Activated CD8-positive, alpha-beta T cell treated with anti-CD3 and anti-CD28 coated beads for 36 hours (primary cell): Measurements from ENCODE around the gene ABCG1. TPM values are rescaled to one million over a fixed set of nuclear protein-coding genes. Genes with fewer than 3 reads are reported as not detected.

Experiments
- ATAC-seq: fragments of 200-7000 bp; cut with Tn5 transposase; one replicate; pipeline ENCODE4 v1.10.0; 2021; ENCODE audit warnings: mild to moderate bottlenecking, moderate library complexity
- CTCF ChIA-PET: fragments of 350-600 bp; sonication (Branson Sonifier 250); formaldehyde crosslinking; loops from one replicate; lab custom pipeline; 2021; ENCODE audit warnings: antibody characterized with exemption; lab: Charles Lee
- POLR2A ChIA-PET: fragments of 350-600 bp; sonication (Branson Sonifier 250); formaldehyde crosslinking; loops from one replicate; lab custom pipeline; 2021; ENCODE audit warnings: antibody characterized with exemption; lab: Charles Lee
- DNase-seq: peaks from one replicate; pipeline ENCODE4 v3.0.0-alpha.2; 2020
- H3K27ac Mint-ChIP-seq: one replicate; pipeline ENCODE4 v1.8.0; 2021; ENCODE audit warnings: mild to moderate bottlenecking, mixed read lengths
- H3K27me3 Mint-ChIP-seq: one replicate; pipeline ENCODE4 v1.8.0; 2021; ENCODE audit warnings: mixed read lengths
- H3K36me3 Mint-ChIP-seq: one replicate; pipeline ENCODE4 v1.8.0; 2021; ENCODE audit warnings: low read depth, mixed read lengths
- H3K4me1 Mint-ChIP-seq: one replicate; pipeline ENCODE4 v1.8.0; 2021; ENCODE audit warnings: low read depth, mixed read lengths
- H3K4me3 Mint-ChIP-seq: one replicate; pipeline ENCODE4 v1.8.0; 2021; ENCODE audit warnings: mild to moderate bottlenecking, moderate library complexity, mixed read lengths
- H3K9me3 Mint-ChIP-seq: one replicate; pipeline ENCODE4 v1.8.0; 2021; ENCODE audit warnings: mixed read lengths
- CTCF ChIP-seq: fragments of 200-600 bp; IDR thresholded peaks from one replicate; pipeline ENCODE4 v1.8.0; 2022; ENCODE audit warnings: antibody characterized with exemption, mild to moderate bottlenecking
- intact Hi-C: fragments of 100-400 bp; cut with micrococcal nuclease; formaldehyde crosslinking; loops from one replicate; pipeline ENCODE4 v1.10.0; 2022
- total RNA-seq, 2 experiments: library from RNA; stranded (reverse); gene quantifications; one replicate each; pipeline ENCODE4 v1.2.3, GENCODE V29; 2021

The ABCG1 gene
- total RNA-seq, 2 experiments from 2014 or later = 12.1 to 12.7 TPM

GRCh38 chr21:42287193-42288083 is 68.5 kb downstream of the ABCG1 start:
- Mint-ChIP-seq H3K4me1 (peaks cover 8% of the 10 kb centered on the region), H3K36me3 (peaks cover 4% of the 10 kb centered on the region), H3K9me3 (no peaks in the 10 kb centered on the region), H3K27me3 (no peaks in the 10 kb centered on the region), H3K4me3 (no peak overlapping the region), H3K27ac (no peak overlapping the region)
- intact Hi-C loops = no loop called here
- DNase-seq (no peak), ATAC-seq (no peak)
- ChIA-PET POLR2A (no interaction called here), CTCF (interaction anchor here (0.7 kb wide), 1 partner anchor 142 kb away, joined by 3 read pairs; no protein-coding TSS in a partner anchor)
- no peak for TF ChIP-seq CTCF

- CTCF ChIA-PET = interaction anchor here (0.9 kb wide), 1 partner anchor 30 kb away, joined by 3 read pairs; no protein-coding TSS in a partner anchor
- peaks cover 4% of the 10 kb centered on the region for H3K36me3 Mint-ChIP-seq
Measured at GRCh38 chr21:42288962-42289361, 70.0 kb downstream of the ABCG1 start.

GRCh38 chr21:42289926-42290325 is 71.0 kb downstream of the ABCG1 start:
- no peak overlapping the region for H3K27ac Mint-ChIP-seq
- intact Hi-C loops = no loop called here
- POLR2A ChIA-PET = no interaction called here
- no peak for TF ChIP-seq CTCF
- H3K4me1 Mint-ChIP-seq = peaks cover 8% of the 10 kb centered on the region
- no peak overlapping the region for H3K4me3 Mint-ChIP-seq
- CTCF ChIA-PET = interaction anchor here (1.6 kb wide), 1 partner anchor 31 kb away, joined by 7 read pairs; no protein-coding TSS in a partner anchor
- ATAC-seq (no peak), DNase-seq (no peak)
- H3K27me3 Mint-ChIP-seq = no peaks in the 10 kb centered on the region
- H3K9me3 Mint-ChIP-seq = no peaks in the 10 kb centered on the region
- H3K36me3 Mint-ChIP-seq = peaks cover 4% of the 10 kb centered on the region

More at GRCh38 chr21:42288962-42289361, 70.0 kb downstream of the ABCG1 start:
- Mint-ChIP-seq H3K4me1 (peaks cover 8% of the 10 kb centered on the region), H3K9me3 (no peaks in the 10 kb centered on the region), H3K27ac (no peak overlapping the region), H3K27me3 (no peaks in the 10 kb centered on the region), H3K4me3 (no peak overlapping the region)
- intact Hi-C loops = no loop called here
- POLR2A ChIA-PET = no interaction called here
- no peak for DNase-seq
- ATAC-seq = no peak
- TF ChIP-seq CTCF = no peak

GRCh38 chr21:42290505-42290904 is 71.6 kb downstream of the ABCG1 start:
- Mint-ChIP-seq H3K9me3 (no peaks in the 10 kb centered on the region), H3K4me3 (no peak overlapping the region), H3K4me1 (peaks cover 8% of the 10 kb centered on the region), H3K36me3 (peaks cover 4% of the 10 kb centered on the region), H3K27me3 (no peaks in the 10 kb centered on the region), H3K27ac (no peak overlapping the region)
- no peak for TF ChIP-seq CTCF
- intact Hi-C loops = no loop called here
- POLR2A ChIA-PET = no interaction called here
- CTCF ChIA-PET = interaction anchor here (1.5 to 1.6 kb wide), 2 partner anchors 31 to 145 kb away, joined by 6 to 7 read pairs; no protein-coding TSS in a partner anchor
- ATAC-seq (no peak), DNase-seq (no peak)
